Neural cell (in vitro differentiated cells): ENCODE results near the gene DIAPH2.

Experiments
- POLR2AphosphoS5 ChIP-seq: IDR thresholded peaks from 2 replicates; pipeline ENCODE4 v1.6.1; 2012
- RAD21 ChIP-seq: fragments of 450-650 bp; conservative IDR thresholded peaks from 2 replicates; pipeline ENCODE4 v1.6.1; 2014; ENCODE audit warnings: antibody characterized with exemption, mild to moderate bottlenecking, moderate library complexity
- TF ChIP-seq, protein P1 (sequence below): fragments of 450-650 bp; IDR thresholded peaks from 2 replicates; pipeline ENCODE4 v1.5.1; 2014; ENCODE audit warnings: antibody characterized with exemption, mild to moderate bottlenecking, moderate library complexity; ENCODE audit not compliant: poor library complexity, severe bottlenecking

DNA sequence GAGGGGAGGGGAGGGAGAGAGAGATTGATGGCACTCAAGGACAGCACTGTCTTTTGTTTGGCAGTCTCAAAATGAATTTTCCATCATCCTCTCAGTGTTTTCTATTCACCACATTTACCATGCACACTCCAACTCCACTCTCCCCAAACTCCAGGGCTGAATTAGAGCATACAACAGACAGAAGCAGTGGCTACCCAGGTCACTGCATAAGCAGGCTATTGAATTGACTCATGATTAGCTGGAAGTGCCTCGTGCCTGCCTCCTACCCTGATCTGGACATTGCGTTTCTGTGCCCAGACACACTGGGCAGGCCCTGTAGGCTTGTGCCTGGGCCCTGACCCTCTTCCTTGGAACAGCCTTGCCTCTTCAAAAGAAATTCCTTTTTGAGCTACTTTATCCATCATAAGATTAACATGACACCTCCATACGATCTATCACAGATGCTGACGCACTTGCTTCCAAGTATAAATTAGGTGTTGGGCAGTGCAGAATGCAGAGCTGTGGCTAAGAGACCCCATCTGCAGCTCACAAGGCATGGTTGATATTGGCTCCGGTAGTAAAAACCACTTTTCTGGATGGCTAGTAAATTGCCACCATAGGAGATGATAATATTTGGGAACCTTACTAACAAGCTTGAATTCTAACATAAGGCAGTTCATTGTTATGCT, 952.0 kb downstream of the DIAPH2 start:
- TF ChIP-seq, protein P1, sequence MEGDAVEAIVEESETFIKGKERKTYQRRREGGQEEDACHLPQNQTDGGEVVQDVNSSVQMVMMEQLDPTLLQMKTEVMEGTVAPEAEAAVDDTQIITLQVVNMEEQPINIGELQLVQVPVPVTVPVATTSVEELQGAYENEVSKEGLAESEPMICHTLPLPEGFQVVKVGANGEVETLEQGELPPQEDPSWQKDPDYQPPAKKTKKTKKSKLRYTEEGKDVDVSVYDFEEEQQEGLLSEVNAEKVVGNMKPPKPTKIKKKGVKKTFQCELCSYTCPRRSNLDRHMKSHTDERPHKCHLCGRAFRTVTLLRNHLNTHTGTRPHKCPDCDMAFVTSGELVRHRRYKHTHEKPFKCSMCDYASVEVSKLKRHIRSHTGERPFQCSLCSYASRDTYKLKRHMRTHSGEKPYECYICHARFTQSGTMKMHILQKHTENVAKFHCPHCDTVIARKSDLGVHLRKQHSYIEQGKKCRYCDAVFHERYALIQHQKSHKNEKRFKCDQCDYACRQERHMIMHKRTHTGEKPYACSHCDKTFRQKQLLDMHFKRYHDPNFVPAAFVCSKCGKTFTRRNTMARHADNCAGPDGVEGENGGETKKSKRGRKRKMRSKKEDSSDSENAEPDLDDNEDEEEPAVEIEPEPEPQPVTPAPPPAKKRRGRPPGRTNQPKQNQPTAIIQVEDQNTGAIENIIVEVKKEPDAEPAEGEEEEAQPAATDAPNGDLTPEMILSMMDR: no peak
- TF ChIP-seq POLR2AphosphoS5 (no peak), RAD21 (no peak)
